Neural progenitor cell (in vitro differentiated cells): Measurements from ENCODE around the gene CLINT1.

Experiments used
- EZH2 ChIP-seq: fragments of 200-600 bp; sonication (generic); IDR thresholded peaks from 2 replicates; pipeline ENCODE4 v1.6.1; 2017; ENCODE audit warnings: antibody characterized with exemption, mild to moderate bottlenecking, moderate library complexity
- TF ChIP-seq, protein P1 (sequence below): fragments of 200-600 bp; sonication (generic); IDR thresholded peaks from 2 replicates; pipeline ENCODE4 v1.5.1; 2017; ENCODE audit warnings: antibody characterized with exemption, mild to moderate bottlenecking

DNA sequence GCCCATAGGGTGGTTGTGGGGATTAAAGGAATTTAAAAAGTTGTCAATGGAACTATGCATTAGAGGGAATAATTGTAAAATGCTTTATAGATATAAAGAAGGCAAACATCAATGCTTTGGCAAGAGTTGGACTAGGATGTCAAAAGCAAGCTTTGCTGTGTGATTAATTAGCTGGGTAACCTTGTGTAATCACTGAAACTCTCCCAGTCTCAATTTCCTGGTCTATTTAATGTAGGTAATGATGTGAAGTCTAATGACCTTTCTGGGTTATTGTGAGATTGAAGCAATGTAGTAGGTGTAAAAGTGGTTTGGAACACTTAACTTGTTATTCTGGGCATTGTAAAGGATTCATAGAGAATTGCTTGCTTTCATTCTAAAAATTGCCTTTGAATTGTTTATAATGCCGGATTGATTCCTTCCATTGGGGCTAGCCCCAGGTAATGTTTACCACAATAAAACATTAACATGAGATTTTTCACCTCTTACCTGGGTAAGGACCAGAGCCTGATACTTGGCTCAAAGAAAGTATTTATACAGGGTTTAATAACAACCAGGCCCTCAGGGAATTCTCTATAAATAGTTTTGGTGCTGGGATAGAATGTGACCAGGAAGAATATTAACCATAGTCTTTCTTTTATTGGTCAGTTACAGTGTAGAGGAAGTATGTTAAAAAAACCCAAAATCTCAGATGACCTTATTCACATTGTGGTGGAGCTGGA is 30.0 kb upstream of the CLINT1 start:
- TF ChIP-seq, protein P1, sequence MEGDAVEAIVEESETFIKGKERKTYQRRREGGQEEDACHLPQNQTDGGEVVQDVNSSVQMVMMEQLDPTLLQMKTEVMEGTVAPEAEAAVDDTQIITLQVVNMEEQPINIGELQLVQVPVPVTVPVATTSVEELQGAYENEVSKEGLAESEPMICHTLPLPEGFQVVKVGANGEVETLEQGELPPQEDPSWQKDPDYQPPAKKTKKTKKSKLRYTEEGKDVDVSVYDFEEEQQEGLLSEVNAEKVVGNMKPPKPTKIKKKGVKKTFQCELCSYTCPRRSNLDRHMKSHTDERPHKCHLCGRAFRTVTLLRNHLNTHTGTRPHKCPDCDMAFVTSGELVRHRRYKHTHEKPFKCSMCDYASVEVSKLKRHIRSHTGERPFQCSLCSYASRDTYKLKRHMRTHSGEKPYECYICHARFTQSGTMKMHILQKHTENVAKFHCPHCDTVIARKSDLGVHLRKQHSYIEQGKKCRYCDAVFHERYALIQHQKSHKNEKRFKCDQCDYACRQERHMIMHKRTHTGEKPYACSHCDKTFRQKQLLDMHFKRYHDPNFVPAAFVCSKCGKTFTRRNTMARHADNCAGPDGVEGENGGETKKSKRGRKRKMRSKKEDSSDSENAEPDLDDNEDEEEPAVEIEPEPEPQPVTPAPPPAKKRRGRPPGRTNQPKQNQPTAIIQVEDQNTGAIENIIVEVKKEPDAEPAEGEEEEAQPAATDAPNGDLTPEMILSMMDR: no peak
- no peak for TF ChIP-seq EZH2
